Osteoblast (primary cell): ENCODE data around the gene FTH1. TPM values are rescaled to one million over a fixed set of nuclear protein-coding genes. Genes with fewer than 3 reads are reported as not detected.

Experiments
- DNase-seq: peaks from one replicate; pipeline ENCODE4 v3.0.0; 2011; ENCODE audit warnings: low spot score, mixed read lengths; ENCODE audit not compliant: insufficient read length; ENCODE audit errors: missing footprints
- H2AFZ ChIP-seq: 2 replicates; pipeline ENCODE4 v1.6.0; 2011; ENCODE audit warnings: mild to moderate bottlenecking, low read length
- H3K27ac ChIP-seq: 2 replicates; pipeline ENCODE4 v1.5.1; 2011; ENCODE audit warnings: mild to moderate bottlenecking, low read depth, low read length, moderate library complexity
- H3K27me3 ChIP-seq: 2 replicates; pipeline ENCODE4 v1.6.0; 2012; ENCODE audit warnings: mild to moderate bottlenecking, control low read depth, inconsistent platforms, low read length, moderate library complexity; ENCODE audit not compliant: insufficient read depth
- H3K36me3 ChIP-seq: 2 replicates; pipeline ENCODE4 v1.5.1; 2011; ENCODE audit warnings: mild to moderate bottlenecking, low read length, control low read depth, moderate library complexity; ENCODE audit not compliant: insufficient read depth
- H3K4me1 ChIP-seq: 2 replicates; pipeline ENCODE4 v1.5.1; 2011; ENCODE audit warnings: mild to moderate bottlenecking, low read length, control low read depth, moderate library complexity; ENCODE audit not compliant: insufficient read depth
- H3K4me2 ChIP-seq: 2 replicates; pipeline ENCODE4 v1.6.0; 2011; ENCODE audit warnings: mild to moderate bottlenecking, low read length; ENCODE audit not compliant: insufficient read depth
- H3K4me3 ChIP-seq: fragments of 200-600 bp; sonication (generic); 3 replicates; pipeline ENCODE4 v1.5.1; 2012; ENCODE audit warnings: mild to moderate bottlenecking, low read length, inconsistent platforms; ENCODE audit not compliant: insufficient read depth
- H3K79me2 ChIP-seq: 2 replicates; pipeline ENCODE4 v1.6.0; 2012; ENCODE audit warnings: mild to moderate bottlenecking, low read length, control low read depth, inconsistent platforms; ENCODE audit not compliant: insufficient read depth
- H3K9me3 ChIP-seq: 2 replicates; pipeline ENCODE4 v1.5.1; 2011; ENCODE audit warnings: low read depth, low read length, control low read depth
- H4K20me1 ChIP-seq: 2 replicates; pipeline ENCODE4 v1.6.0; 2012; ENCODE audit warnings: mild to moderate bottlenecking, low read length, control low read depth; ENCODE audit not compliant: insufficient read depth
- total RNA-seq: library from RNA; depleted of rRNA; stranded (reverse); fragments of >200 nt; gene quantifications from 2 replicates; pipeline ENCODE4 v1.2.3, GENCODE V29; 2012
- TF ChIP-seq, protein P1 (sequence below): IDR thresholded peaks from 2 replicates; pipeline ENCODE4 v1.5.1; 2011; ENCODE audit warnings: mild to moderate bottlenecking, low read depth, low read length, moderate library complexity; ENCODE audit errors: extremely low read depth

FTH1 gene
- total RNA-seq, 1 donor, result 1,507 TPM

DNA sequence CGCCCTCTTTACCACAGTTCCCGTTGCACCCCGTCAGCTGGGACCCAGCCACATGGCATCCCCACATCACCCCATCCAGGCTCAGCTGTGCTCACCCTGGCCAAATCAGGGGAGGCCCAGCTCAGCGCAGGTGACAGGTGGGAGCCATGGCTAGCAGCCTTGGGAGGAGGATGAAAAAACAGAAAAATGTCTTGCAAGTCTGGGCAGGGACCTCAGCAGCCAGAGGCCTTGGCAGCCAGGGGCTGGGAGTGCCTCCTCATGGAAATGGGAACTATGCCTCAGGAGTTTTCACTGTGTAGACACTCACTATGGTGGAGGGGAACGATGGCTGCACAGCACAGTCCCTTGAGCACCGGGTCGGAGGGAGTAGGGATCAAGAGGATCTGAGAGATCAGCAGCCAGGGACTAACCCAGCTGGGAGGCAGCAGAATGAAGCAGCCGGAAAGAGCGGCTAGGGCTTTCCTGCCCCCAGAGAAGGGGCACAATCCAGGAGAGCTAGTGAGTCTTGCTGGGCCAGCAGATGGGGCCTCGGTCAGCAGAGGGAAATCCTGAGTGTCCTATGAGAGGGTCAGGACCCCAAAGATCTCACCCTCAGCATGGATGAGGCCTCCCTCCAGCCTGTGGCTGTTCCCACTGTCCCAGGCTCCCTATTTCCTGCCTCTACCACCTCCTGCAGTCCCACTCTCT lies 6.2 kb upstream of the FTH1 start:
- no peak overlapping the region for H3K4me2 ChIP-seq
- H3K36me3 ChIP-seq, result no peaks in the 10 kb centered on the region
- H3K27me3 ChIP-seq, result no peaks in the 10 kb centered on the region
- no peaks in the 10 kb centered on the region for H4K20me1 ChIP-seq
- H2AFZ ChIP-seq, result peak overlapping the region; percentile 43
- peaks cover 60% of the 10 kb centered on the region for H3K4me1 ChIP-seq
- H3K4me3 ChIP-seq, result no peak overlapping the region
- peak overlapping the region; percentile 96 for H3K27ac ChIP-seq
- DNase-seq, result peak; percentile 23
- H3K79me2 ChIP-seq, result peaks cover 4% of the 10 kb centered on the region
- TF ChIP-seq, protein P1, sequence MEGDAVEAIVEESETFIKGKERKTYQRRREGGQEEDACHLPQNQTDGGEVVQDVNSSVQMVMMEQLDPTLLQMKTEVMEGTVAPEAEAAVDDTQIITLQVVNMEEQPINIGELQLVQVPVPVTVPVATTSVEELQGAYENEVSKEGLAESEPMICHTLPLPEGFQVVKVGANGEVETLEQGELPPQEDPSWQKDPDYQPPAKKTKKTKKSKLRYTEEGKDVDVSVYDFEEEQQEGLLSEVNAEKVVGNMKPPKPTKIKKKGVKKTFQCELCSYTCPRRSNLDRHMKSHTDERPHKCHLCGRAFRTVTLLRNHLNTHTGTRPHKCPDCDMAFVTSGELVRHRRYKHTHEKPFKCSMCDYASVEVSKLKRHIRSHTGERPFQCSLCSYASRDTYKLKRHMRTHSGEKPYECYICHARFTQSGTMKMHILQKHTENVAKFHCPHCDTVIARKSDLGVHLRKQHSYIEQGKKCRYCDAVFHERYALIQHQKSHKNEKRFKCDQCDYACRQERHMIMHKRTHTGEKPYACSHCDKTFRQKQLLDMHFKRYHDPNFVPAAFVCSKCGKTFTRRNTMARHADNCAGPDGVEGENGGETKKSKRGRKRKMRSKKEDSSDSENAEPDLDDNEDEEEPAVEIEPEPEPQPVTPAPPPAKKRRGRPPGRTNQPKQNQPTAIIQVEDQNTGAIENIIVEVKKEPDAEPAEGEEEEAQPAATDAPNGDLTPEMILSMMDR, result no peak
- H3K9me3 ChIP-seq, result no peaks in the 10 kb centered on the region

DNA sequence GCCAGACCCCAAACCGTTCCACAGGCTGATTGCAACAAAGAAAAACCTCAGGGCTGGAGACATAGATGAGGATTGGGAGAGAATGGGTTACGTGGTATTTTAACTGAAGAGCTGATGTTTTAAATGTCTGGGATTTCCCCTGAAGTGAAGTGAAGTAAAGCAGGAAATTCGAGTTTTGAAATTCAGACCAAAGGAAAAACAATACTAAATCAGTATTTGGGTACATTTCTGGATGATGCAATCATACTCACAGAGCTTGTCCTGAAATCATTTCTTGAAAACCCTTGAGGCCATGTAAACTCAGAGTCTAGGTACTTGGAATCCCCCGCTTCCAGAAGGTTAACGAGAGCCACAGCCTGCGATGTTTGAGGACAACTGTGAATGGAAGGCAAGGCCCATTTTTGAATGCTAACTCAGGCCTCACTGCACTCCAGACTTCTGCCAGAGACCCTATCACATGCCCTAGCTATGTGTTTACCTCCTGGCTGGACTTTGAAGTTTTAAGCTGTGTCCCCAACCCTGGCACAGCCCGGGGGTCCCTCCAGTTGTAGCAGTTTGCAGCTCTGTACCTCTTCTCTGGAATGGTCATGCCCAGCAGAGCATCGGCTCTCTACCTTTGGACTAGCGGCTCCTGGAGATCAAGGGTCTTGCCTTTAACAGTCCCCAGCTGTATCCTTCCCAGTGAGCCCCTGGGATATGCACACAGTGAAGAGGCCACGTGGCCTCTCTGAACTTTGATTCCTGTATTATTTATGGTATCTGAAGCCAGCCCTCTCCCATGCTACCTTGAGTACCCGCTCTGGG lies 5.4 kb upstream of the FTH1 start:
- Histone ChIP-seq H3K4me3 (peak overlapping the region; percentile 42), H3K9me3 (no peaks in the 10 kb centered on the region), H3K27ac (peak overlapping the region; percentile 96), H3K4me1 (peaks cover 61% of the 10 kb centered on the region), H3K4me2 (peak overlapping the region; percentile 70), H3K79me2 (peaks cover 11% of the 10 kb centered on the region), H2AFZ (peak overlapping the region; percentile 32), H4K20me1 (no peaks in the 10 kb centered on the region), H3K27me3 (no peaks in the 10 kb centered on the region), H3K36me3 (no peaks in the 10 kb centered on the region)
- peak; percentile 65 for DNase-seq
- TF ChIP-seq, protein P1, result no peak

DNA sequence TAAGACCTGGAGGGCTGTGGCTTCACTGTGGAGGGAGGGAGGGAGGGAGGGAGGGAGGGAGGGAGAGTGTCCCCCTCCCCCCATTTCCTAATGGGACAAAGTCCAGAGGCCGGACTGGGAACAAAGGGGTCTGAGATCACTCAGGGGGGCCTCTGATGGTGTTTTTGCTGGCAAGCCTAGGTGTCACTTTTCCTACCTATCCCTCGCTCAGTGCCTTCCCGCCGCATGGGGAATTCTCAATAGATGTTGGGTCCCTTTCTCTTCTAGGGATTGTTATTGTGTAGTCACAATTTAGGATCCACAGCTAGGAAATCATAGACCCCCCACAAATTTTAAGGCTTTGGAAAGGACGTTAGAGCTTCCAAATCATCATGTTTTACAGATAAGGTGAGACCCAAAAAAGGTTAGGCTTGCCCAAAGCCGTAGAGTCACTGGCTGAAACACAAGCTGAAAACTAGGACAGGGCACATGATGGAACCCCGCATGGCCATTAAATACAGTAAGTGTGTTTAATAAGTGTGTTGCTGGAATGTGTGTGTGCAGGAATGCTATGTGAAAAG lies 4.8 kb upstream of the FTH1 start:
- peak overlapping the region; percentile 42 for H3K4me3 ChIP-seq

More for the DNA sequence above, 4.8 kb upstream of the FTH1 start:
- no peaks in the 10 kb centered on the region for H3K9me3 ChIP-seq
- no peaks in the 10 kb centered on the region for H3K27me3 ChIP-seq
- H3K4me2 ChIP-seq, result peak overlapping the region; percentile 70
- no peak for DNase-seq
- peaks cover 61% of the 10 kb centered on the region for H3K4me1 ChIP-seq
- no peaks in the 10 kb centered on the region for H4K20me1 ChIP-seq
- peak overlapping the region; percentile 96 for H3K27ac ChIP-seq
- no peak overlapping the region for H2AFZ ChIP-seq
- peaks cover 15% of the 10 kb centered on the region for H3K79me2 ChIP-seq
- H3K36me3 ChIP-seq, result no peaks in the 10 kb centered on the region
- TF ChIP-seq, protein P1, result no peak
